Spleen (tissue), 7 donors: ENCODE results near the gene PVRIG.
"Not testable (repeated sequence)": the region's sequence is repeated elsewhere in the genome, so short reads cannot be mapped to it uniquely, and the experiment has no call there.

ENCODE experiments used
- CTCF ChIP-seq, 11 experiments: fragments of 200-600 bp in 7 of 11; fragments of 450-650 bp in 4 of 11; sonication (generic) in 4 of 11; IDR thresholded peaks in 8 of 11; conservative IDR thresholded peaks in 3 of 11; 1 replicate in 7 of 11; 2 replicates in 4 of 11; pipeline versions ENCODE4 v1.4.0 to v1.8.0; 2016 to 2021; ENCODE audit warnings: antibody characterized with exemption in 11 of 11, inconsistent platforms in 4 of 11, mild to moderate bottlenecking in 1 of 11
- POLR2AphosphoS5 ChIP-seq, 3 donors: sonication (generic); formaldehyde crosslinking; IDR thresholded peaks; one replicate each; pipeline ENCODE4 v1.5.1; 2017; ENCODE audit warnings: antibody characterized with exemption in 3 of 3
- donor health status: DM: no; HTN: no; CAD: no; lungs with moderate emphysema.
- donor health status: DM: no; HTN: no; CAD: no.
- donor health status: DM: no; HTN: no; CAD: no.

GRCh38 chr7:100246121-100246864 lies 26.5 kb downstream of the PVRIG start:
- TF ChIP-seq CTCF (IDR thresholded peaks at IDR 0.05 in 8 of 11, conservative IDR thresholded peaks at IDR 0.05 in 3 of 11); POLR2AphosphoS5 (IDR thresholded peaks at IDR 0.05): not testable (repeated sequence)
